CD14-positive monocyte (primary cell): ENCODE data around the gene FKBP9. TPM values are rescaled to one million over a fixed set of nuclear protein-coding genes. Genes with fewer than 3 reads are reported as not detected.
"Not testable (repeated sequence)": the region's sequence is repeated elsewhere in the genome, so short reads cannot be mapped to it uniquely, and the experiment has no call there.

Source experiments
- DNase-seq, 3 donors: peaks; one replicate each; pipeline ENCODE4 v3.0.0-alpha.2; 2011 to 2022
- H2AFZ ChIP-seq: 2 replicates; pipeline ENCODE4 v1.6.0; 2012; ENCODE audit warnings: mild to moderate bottlenecking, low read depth, low read length, inconsistent platforms; ENCODE audit not compliant: insufficient read depth, poor library complexity, severe bottlenecking
- H3K27ac ChIP-seq, 2 donors: 1 replicate in 1 of 2; 2 replicates in 1 of 2; pipeline ENCODE4 v1.5.1; 2012 to 2013; ENCODE audit warnings: low read length in 2 of 2, control low read depth in 1 of 2, inconsistent platforms in 1 of 2, low read depth in 1 of 2, mild to moderate bottlenecking in 1 of 2
- H3K27me3 ChIP-seq, 2 donors: one replicate each; pipeline versions ENCODE4 v1.6.0 to v1.6.1; 2011 to 2013; ENCODE audit warnings: low read length in 2 of 2; ENCODE audit not compliant: control insufficient read depth in 2 of 2, insufficient read depth in 2 of 2
- H3K36me3 ChIP-seq, 2 donors: replicated peaks in 1 of 2; 1 replicate in 1 of 2; 2 replicates in 1 of 2; pipeline versions ENCODE4 v1.5.1 to v1.6.1; 2012 to 2013; ENCODE audit warnings: low read length in 2 of 2, control low read depth in 1 of 2, inconsistent platforms in 1 of 2, mild to moderate bottlenecking in 1 of 2; ENCODE audit not compliant: insufficient read depth in 2 of 2, control insufficient read depth in 1 of 2
- H3K4me1 ChIP-seq, 2 donors: 1 replicate in 1 of 2; 2 replicates in 1 of 2; pipeline versions ENCODE4 v1.5.1 to v1.6.1; 2012 to 2013; ENCODE audit warnings: low read length in 2 of 2, control low read depth in 1 of 2, inconsistent platforms in 1 of 2, mild to moderate bottlenecking in 1 of 2, moderate library complexity in 1 of 2; ENCODE audit not compliant: insufficient read depth in 2 of 2, control insufficient read depth in 1 of 2
- H3K4me2 ChIP-seq: replicated peaks from 2 replicates; pipeline ENCODE3; 2012; ENCODE audit warnings: low read length, moderate library complexity, mild to moderate bottlenecking; ENCODE audit not compliant: poor library complexity, severe bottlenecking; ENCODE audit errors: extremely low read depth
- H3K4me3 ChIP-seq, 3 experiments: fragments of 200-600 bp in 1 of 3; sonication (generic) in 1 of 3; replicated peaks in 1 of 3; 1 replicate in 2 of 3; 2 replicates in 1 of 3; pipeline ENCODE4 v1.5.1; 2011 to 2013; ENCODE audit warnings: low read length in 3 of 3, mild to moderate bottlenecking in 3 of 3, control low read depth in 2 of 3, low read depth in 2 of 3, inconsistent platforms in 1 of 3, moderate library complexity in 1 of 3
- H3K79me2 ChIP-seq: 2 replicates; pipeline ENCODE4 v1.6.0; 2012; ENCODE audit warnings: mild to moderate bottlenecking, control low read depth, inconsistent platforms, low read length, moderate library complexity; ENCODE audit not compliant: insufficient read depth
- H3K9ac ChIP-seq: 2 replicates; pipeline ENCODE4 v1.6.0; 2017; ENCODE audit warnings: low read length, mild to moderate bottlenecking; ENCODE audit not compliant: insufficient read depth, poor library complexity, severe bottlenecking
- H3K9me3 ChIP-seq, 2 donors: replicated peaks in 1 of 2; 1 replicate in 1 of 2; 2 replicates in 1 of 2; pipeline versions ENCODE4 v1.5.1 to v1.6.1; 2012 to 2013; ENCODE audit warnings: low read length in 2 of 2, control low read depth in 1 of 2; ENCODE audit not compliant: control insufficient read depth in 1 of 2, insufficient read depth in 1 of 2
- H4K20me1 ChIP-seq: 2 replicates; pipeline ENCODE4 v1.6.0; 2012; ENCODE audit warnings: mild to moderate bottlenecking, low read length, control low read depth, moderate library complexity; ENCODE audit not compliant: insufficient read depth
- H3K27ac Mint-ChIP-seq, 7 donors: one replicate each; pipeline ENCODE4 v1.8.0; 2020; ENCODE audit warnings: mild to moderate bottlenecking in 7 of 7, mixed read lengths in 7 of 7, moderate library complexity in 6 of 7, inconsistent platforms in 2 of 7
- H3K27me3 Mint-ChIP-seq, 3 donors: one replicate each; pipeline ENCODE4 v1.8.0; 2021 to 2022; ENCODE audit warnings: low read depth in 3 of 3, mild to moderate bottlenecking in 3 of 3, mixed read lengths in 3 of 3, moderate library complexity in 3 of 3, inconsistent platforms in 1 of 3
- H3K36me3 Mint-ChIP-seq, 2 donors: one replicate each; pipeline ENCODE4 v1.8.0; 2020; ENCODE audit warnings: mixed read lengths in 2 of 2, inconsistent platforms in 1 of 2, mild to moderate bottlenecking in 1 of 2
- H3K4me1 Mint-ChIP-seq: one replicate; pipeline ENCODE4 v1.8.0; 2020; ENCODE audit warnings: mild to moderate bottlenecking, mixed read lengths
- H3K4me3 Mint-ChIP-seq, 2 donors: one replicate each; pipeline ENCODE4 v1.8.0; 2020; ENCODE audit warnings: mild to moderate bottlenecking in 2 of 2, mixed read lengths in 2 of 2, moderate library complexity in 1 of 2
- H3K9me3 Mint-ChIP-seq, 7 donors: one replicate each; pipeline ENCODE4 v1.8.0; 2020 to 2022; ENCODE audit warnings: mixed read lengths in 7 of 7, mild to moderate bottlenecking in 6 of 7, moderate library complexity in 6 of 7, inconsistent platforms in 2 of 7
- WGBS: methylation state at CpG from one replicate; pipeline ENCODE4 v1.1.5; 2013; ENCODE audit warnings: missing lambda C conversion rate; ENCODE audit not compliant: insufficient coverage; 5-methylcytosine and 5-hydroxymethylcytosine counted together
- intact Hi-C, 2 donors: fragments of 100-400 bp; cut with micrococcal nuclease; formaldehyde crosslinking; loops; one replicate each; pipeline versions ENCODE4 v1.15.0 to v1.15.1; 2023
- polyA plus RNA-seq, 3 donors: library from polyadenylated mRNA; depleted of rRNA in 1 of 3; unstranded in 2 of 3; stranded (reverse) in 1 of 3; fragments of 300-500 nt in 2 of 3; fragments of >200 nt in 1 of 3; fragmentation: Illumina TruSeq in 2 of 3; gene quantifications; 1 replicate in 2 of 3; 2 replicates in 1 of 3; pipeline ENCODE4 v1.2.3, GENCODE V29; 2012 to 2021

The FKBP9 gene
- polyA plus RNA-seq, 3 donors, result 2.9 to 5.6 (median 4.2) TPM

DNA sequence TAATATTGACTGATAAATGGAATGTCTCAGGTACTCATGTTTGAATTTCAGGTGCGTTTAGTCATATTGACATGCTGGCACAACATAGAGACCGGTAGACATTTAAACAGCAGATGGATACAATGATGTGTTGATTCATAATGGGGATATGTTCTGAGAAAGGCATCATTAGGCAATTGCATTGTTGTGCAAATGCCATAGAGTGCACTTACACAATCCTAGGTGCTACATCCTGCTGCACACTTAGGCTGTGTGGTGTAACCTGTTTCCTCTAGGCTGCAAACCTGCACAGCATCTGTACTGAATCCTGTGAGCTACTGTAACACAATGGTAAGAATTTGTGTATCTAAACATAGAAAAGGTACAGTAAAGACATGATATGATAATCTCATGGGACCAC, 19.9 kb downstream of the FKBP9 start:
- 54% methylated on average over 2 of the region's 2 CpGs for WGBS

DNA sequence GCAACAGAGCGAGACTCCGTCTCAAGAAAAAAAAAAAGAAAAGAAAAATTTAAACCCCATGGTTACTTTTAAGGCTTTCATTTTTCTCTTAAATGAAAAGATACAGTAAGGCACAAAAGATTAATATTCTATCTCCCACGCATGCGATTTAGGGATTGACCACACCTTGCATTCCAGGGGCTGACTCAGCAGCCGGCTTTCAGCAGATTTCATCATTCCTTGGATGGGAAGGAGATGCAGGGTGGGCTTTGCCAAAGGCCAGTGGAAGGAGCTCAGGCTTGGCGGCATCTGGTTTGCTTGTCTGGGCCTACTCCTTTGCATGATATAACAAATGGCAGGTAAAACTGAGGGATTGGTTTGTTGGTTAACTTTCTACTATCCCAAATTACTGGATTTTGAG, 22.0 kb downstream of the FKBP9 start:
- intact Hi-C loops, H3K4me2 ChIP-seq: not testable (repeated sequence)
- 100% methylated on average over 1 of the region's 6 CpGs for WGBS

More for the DNA sequence above, 19.9 kb downstream of the FKBP9 start:
- H3K4me1 Mint-ChIP-seq, H3K4me1 ChIP-seq, intact Hi-C loops, H2AFZ ChIP-seq, H3K4me2 ChIP-seq, H3K27me3 Mint-ChIP-seq, H3K9me3 Mint-ChIP-seq, H3K4me3 ChIP-seq, H3K36me3 ChIP-seq, H3K9me3 ChIP-seq, H3K79me2 ChIP-seq, H3K27ac ChIP-seq, H3K9ac ChIP-seq, H3K4me3 Mint-ChIP-seq, H3K27me3 ChIP-seq, H3K36me3 Mint-ChIP-seq, H3K27ac Mint-ChIP-seq, H4K20me1 ChIP-seq: not testable (repeated sequence)
- DNase-seq, result peak in 1 of 3 donors; percentile 11

DNA sequence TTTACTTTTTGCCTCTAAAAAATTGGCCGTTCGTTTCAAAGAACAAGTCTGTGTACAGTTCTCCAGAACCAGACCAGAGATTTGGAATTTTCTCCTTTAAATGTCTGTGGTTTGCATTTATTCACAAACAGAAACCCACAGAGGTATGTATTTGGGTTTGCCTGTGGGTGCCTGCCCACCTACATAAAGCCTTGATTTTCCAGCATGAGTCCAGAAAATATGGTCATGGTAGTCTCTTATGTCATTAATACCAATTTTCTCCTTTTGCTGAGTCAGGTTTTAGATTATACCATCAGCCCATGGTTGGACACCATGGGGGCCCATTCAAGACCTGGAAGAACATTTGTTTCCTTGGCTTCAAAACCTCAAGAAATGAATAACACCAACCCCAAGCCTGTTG, 22.7 kb downstream of the FKBP9 start:
- WGBS, result no CpG with 5 or more reads among the region's 2 CpGs

More for the DNA sequence above, 22.0 kb downstream of the FKBP9 start:
- H3K9me3 ChIP-seq, H3K36me3 ChIP-seq, H3K4me1 Mint-ChIP-seq, H3K9ac ChIP-seq, H3K27me3 ChIP-seq, H2AFZ ChIP-seq, H3K4me1 ChIP-seq, H3K9me3 Mint-ChIP-seq, H3K4me3 Mint-ChIP-seq, DNase-seq, H3K79me2 ChIP-seq, H3K4me3 ChIP-seq, H4K20me1 ChIP-seq, H3K36me3 Mint-ChIP-seq, H3K27ac ChIP-seq, H3K27me3 Mint-ChIP-seq, H3K27ac Mint-ChIP-seq: not testable (repeated sequence)

DNA sequence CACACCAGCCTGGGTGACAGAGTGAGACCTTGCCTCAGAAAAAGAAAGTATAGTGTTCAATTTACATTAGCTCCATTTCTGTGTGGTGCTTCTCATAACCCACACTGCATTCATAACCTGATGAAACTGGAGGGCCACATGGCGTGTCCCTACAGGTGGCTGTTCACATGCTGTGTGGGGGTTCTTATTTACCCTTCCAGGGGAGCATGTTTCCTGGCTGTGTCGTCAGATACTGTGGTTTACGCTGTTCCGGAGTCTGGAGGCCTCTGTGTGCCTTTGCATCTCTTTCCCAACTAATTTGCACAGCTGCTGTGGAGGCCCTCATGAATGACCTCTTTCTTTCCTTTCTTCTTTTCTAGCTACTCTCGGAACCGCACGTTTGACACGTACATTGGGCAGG, 30.9 kb downstream of the FKBP9 start:
- H3K36me3 ChIP-seq, DNase-seq, H3K4me3 Mint-ChIP-seq, H3K4me2 ChIP-seq, H4K20me1 ChIP-seq, H3K9me3 ChIP-seq, H3K4me3 ChIP-seq, H3K27ac ChIP-seq, H3K27me3 Mint-ChIP-seq, H3K9ac ChIP-seq, H3K27me3 ChIP-seq, H3K79me2 ChIP-seq, H3K9me3 Mint-ChIP-seq, H2AFZ ChIP-seq, H3K4me1 ChIP-seq: not testable (repeated sequence)
- no CpG with 5 or more reads among the region's 8 CpGs for WGBS
- intact Hi-C loops, result loop anchor here in 1 of 2 donors (10.0 kb wide), 1 partner anchor 783 kb away; no protein-coding TSS in a partner anchor
- Mint-ChIP-seq H3K4me1 (peaks cover 15% of the 10 kb centered on the region), H3K27ac (peak overlapping the region in 1 of 7 donors; percentile 38), H3K36me3 (peaks cover 6 to 13% of the 10 kb centered on the region in 2 donors)

More for the DNA sequence above, 22.7 kb downstream of the FKBP9 start:
- H3K27me3 Mint-ChIP-seq, H3K36me3 ChIP-seq, DNase-seq, H3K36me3 Mint-ChIP-seq, H3K4me1 Mint-ChIP-seq, H4K20me1 ChIP-seq, H3K27me3 ChIP-seq, H3K9me3 ChIP-seq, H3K4me3 Mint-ChIP-seq, H2AFZ ChIP-seq, H3K9ac ChIP-seq, H3K9me3 Mint-ChIP-seq, H3K4me2 ChIP-seq, H3K4me1 ChIP-seq, H3K27ac ChIP-seq, H3K79me2 ChIP-seq, H3K4me3 ChIP-seq, H3K27ac Mint-ChIP-seq: not testable (repeated sequence)
- intact Hi-C loops, result loop anchor here in 1 of 2 donors (10.0 kb wide), 1 partner anchor 775 kb away; no protein-coding TSS in a partner anchor
